GM19395 (cell line): Measurements from ENCODE around the gene RASGEF1C.

Experiments used
- ATAC-seq: cut with Tn5 transposase; IDR thresholded peaks from one replicate; pipeline ENCODE4 v1.9.1; 2021; ENCODE audit warnings: mild to moderate bottlenecking, moderate library complexity; ENCODE audit not compliant: unreplicated experiment

The RASGEF1C gene

DNA sequence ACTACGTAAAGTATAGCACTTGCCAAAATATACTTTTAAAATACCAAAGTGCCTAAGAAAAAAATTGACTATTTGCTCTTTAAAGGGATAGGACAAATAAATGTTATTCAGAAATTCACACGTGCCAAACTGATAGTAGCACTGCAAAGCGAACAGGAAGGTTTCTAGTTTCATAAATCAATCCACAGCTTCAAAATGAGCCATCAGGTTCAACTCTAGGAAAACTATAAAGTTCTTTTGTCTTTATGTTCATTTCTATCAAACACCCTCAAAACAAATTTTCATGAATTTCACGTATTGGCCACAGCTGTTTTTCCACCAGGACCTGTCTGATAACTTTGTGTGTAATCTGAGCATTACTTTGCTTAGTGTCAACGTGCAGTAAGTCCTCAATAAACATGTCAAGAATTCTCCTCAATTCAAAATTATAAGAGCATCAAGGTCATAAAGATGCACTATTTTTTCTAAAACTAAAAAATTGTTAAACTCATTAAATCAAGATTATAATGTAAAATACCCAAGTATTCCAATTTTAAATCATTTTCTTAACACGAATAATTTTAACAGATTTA is 140.4 kb downstream of the RASGEF1C start:
- no peak for ATAC-seq

DNA sequence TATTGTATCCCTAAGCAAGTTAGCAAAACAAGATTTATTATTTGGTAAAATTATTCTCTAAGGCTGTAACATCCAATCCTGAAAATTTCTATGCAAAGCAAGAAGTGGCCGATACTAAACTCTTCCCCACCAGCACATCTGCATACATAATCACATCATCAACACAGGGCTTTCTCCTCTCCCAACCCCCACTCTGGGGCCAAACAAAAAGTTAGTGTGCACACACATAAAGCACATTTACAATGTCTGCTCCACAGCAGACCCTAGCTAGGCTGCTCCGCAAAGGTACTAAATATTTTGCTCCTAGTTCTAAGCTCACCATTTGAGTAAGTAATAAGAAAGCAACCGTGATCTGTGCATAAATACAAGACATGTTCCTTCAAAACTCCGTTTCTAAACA is 141.0 kb downstream of the RASGEF1C start:
- ATAC-seq, result no peak

DNA sequence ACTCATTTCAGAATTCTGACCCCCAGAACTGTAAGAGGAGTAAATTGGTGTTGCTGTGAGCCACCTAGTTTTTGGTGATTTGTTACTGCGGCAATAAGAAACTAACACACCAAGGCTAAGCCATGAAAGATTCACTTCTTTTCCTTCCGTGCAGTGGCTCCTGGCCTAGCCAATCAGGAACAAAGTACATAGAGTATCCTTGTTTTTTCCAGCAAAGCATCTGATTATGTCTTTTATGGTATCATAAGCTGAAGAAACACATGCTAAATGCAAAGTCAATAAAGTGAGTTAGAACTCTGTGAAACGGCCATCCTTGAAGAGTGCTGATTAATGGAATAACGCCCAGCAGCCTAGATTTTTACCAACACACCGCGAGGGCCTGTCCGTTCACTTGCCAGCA is 148.8 kb downstream of the RASGEF1C start:
- ATAC-seq, result no peak

DNA sequence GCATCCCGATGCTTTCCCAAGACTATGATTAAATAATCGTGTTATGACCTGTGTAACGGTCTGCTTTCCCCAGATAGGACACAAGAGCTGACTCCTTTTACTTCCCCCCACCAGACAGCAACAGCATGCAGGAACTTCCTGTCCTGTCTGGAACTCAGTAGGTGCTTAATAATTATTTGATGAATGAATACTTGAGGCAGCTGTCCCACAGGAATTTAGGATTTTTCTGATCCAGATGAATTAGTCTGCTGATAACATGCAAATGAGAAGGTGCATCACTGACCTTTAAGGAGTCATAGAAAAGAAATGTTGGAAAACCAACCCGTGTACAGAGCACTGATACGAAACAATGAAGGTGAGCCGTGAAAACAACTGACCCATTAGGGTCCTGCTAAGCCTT is 149.7 kb downstream of the RASGEF1C start:
- ATAC-seq, result no peak

DNA sequence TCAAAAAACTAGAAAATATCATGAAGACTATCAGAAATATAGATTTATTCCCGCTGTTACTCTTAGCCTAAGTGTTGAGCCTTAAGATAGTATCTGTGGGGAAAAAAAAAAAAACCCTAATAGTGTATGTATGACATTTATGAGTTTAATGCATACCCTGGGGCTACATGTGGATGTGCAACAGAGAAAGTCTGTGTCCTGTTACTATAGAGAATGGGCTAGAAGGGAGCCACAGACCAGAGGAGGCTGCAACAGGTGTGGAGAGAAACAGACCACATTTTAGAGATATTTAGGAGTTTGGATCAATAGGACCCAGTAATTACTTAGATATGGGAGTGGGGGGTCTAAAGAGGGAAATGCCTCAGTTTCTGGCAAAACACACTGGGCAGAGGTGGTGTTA is 152.9 kb downstream of the RASGEF1C start:
- ATAC-seq, result no peak

DNA sequence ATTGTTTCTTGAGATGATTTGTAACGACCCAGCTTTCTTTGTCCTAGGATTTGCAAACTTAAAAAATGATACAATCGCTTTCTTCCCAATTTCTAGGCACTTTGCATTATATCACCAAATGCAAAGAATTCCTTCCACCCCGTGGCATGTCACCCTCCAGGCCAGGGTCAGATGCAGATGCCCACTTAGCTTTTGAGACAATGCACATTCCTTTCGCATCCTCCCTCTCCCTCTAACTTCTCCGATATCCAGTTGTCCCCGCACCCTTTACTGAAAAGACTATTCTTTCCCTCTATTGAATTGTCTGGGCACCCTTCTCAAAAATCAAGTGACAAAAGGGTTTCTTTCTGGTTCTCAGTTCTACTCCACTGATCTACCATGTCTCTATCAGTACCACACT is 154.8 kb downstream of the RASGEF1C start:
- ATAC-seq, result no peak

DNA sequence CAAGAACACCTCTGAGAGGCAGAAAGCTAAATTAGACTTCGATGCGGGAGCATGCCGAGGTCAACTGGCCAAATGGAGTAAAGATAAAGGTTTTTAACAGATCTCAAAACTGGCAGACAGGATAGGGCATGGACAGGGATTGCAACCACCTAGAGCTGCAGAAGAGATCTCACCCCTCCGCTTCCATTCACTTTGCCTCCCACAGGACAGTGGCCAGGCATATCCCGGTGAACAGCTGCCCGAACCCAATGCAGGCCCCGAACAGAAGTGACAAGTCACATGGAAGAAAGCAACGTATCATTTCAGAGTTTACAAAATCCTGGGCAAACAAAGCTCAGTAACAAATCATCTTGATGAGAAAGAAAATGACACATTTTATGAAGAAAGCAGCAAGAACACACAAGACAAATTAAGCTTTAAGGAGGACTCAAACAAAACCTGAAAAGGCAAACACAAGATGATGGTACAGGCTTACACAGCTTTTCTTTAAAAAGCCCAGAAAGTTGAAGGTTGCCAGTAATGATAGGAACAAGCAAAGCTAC is 155.9 kb downstream of the RASGEF1C start:
- no peak for ATAC-seq

DNA sequence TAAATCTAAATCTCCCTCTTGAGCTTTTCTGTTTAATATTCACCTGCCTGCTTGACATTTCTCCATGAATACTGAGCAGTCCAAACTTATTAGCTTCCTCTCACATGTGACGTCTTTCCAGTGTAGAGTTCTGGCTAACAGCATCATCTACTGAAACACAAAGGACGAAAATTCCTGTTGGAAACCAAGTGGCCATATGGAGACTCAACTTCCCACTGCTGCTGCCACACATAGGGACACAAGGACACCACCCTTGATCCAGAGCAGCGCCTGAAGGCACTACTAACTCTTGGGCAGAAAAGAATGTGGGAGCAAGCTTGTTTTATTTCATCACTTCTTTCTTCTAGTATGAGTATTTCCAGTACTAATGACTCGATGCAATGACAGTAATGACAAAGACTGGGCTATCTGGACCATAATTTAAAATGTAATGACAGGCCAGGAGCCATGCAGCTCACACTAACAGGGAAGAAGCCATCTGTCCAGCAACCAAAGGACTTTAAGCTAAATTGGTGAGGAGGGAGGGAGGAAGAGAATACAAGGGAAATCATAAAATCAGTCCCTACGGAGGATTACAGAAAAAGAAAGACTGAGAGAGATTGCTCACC is 156.7 kb downstream of the RASGEF1C start:
- no peak for ATAC-seq
